ENCODE results near the gene WASF3.

WASF3 gene

DNA sequence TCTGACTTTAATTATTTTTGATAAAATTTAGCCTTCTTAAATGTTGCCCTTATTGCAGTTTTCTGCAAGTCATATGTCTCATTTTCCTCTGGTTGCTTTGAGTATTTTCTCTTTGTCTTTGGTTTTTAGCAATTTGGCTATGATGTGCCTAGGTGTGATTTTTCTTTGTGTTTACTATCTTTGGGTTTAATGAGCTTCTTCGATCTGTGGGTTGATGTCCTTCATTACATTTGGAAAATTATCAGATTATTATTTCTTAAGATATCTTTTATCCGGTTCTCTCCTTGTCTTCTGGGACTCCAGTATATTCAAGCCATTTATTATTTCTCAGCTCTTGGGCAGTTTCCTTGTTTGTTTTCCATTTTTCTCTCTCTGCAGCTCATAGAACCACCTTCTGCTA is 39.0 kb downstream of the WASF3 start:
- ChIA-PET POLR2A (no interaction called here), CTCF (no interaction called here)
- TF ChIP-seq, protein P1, sequence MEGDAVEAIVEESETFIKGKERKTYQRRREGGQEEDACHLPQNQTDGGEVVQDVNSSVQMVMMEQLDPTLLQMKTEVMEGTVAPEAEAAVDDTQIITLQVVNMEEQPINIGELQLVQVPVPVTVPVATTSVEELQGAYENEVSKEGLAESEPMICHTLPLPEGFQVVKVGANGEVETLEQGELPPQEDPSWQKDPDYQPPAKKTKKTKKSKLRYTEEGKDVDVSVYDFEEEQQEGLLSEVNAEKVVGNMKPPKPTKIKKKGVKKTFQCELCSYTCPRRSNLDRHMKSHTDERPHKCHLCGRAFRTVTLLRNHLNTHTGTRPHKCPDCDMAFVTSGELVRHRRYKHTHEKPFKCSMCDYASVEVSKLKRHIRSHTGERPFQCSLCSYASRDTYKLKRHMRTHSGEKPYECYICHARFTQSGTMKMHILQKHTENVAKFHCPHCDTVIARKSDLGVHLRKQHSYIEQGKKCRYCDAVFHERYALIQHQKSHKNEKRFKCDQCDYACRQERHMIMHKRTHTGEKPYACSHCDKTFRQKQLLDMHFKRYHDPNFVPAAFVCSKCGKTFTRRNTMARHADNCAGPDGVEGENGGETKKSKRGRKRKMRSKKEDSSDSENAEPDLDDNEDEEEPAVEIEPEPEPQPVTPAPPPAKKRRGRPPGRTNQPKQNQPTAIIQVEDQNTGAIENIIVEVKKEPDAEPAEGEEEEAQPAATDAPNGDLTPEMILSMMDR (IDR thresholded peaks at IDR 0.05; ENCODE audit: insufficient read depth, low read length, missing control alignments) = no peak
- no peak for DNase-seq (ENCODE audit: low read depth, low spot score)
- H3K4me3 ChIP-seq (ENCODE audit: low read depth, low read length) = no peak overlapping the region

DNA sequence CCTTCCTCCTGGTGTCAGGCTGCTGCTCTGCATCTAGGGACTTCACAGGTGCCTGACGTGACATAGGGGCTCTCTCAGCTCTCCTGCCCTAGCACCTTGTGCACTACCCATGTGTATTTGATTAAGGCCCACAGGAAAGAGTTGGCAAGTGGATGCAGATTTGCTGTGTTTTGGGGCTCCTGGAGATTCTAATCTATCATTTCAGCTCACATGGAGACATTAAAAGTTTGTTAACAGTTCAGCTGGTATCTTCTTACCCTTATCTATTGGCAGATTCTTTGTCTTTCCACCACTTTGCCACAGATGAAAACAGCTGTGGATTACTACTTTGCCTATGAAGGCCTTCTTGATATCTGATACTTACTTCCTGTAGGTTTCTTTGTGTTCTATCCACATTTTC is 41.9 kb downstream of the WASF3 start:
- no peak for DNase-seq (ENCODE audit: low read depth, low spot score)
- TF ChIP-seq, protein P1 (IDR thresholded peaks at IDR 0.05; ENCODE audit: insufficient read depth, low read length, missing control alignments) = no peak
- ChIA-PET CTCF (interaction anchor here (1.2 to 1.9 kb wide), 4 partner anchors 13 to 103 kb away, joined by 3 to 5 read pairs (median 4); no protein-coding TSS in a partner anchor), POLR2A (interaction anchor here (1.4 kb wide), 1 partner anchor 20 kb away, joined by 3 read pairs; no protein-coding TSS in a partner anchor)
- no peak overlapping the region for H3K4me3 ChIP-seq (ENCODE audit: low read depth, low read length)

DNA sequence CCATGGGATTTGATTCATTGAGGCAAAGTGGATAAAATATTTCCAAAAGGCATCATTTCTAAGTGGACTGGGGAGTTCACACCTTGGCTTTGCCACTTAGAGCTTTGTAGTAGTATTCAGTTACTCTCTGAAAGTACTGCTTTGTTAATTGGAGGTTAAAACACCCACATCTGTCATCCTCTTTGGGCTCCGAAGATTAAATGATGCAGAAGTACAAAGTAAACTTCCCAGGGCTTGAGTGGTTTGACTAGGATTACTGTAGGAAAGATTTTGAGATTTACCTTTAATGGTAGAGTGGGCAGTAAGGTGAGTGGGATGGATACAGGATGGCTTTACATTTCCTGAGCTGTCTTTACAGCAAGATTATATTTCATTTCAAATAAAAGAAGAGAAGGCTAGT is 42.4 kb downstream of the WASF3 start:
- H3K4me3 ChIP-seq (ENCODE audit: low read depth, low read length) = no peak overlapping the region
- ChIA-PET POLR2A (interaction anchor here (1.4 kb wide), 1 partner anchor 19 kb away, joined by 3 read pairs; no protein-coding TSS in a partner anchor), CTCF (interaction anchor here (1.2 to 1.9 kb wide), 4 partner anchors 13 to 103 kb away, joined by 3 to 5 read pairs (median 4); no protein-coding TSS in a partner anchor)
- TF ChIP-seq, protein P1 (IDR thresholded peaks at IDR 0.05; ENCODE audit: insufficient read depth, low read length, missing control alignments) = no peak
- no peak for DNase-seq (ENCODE audit: low read depth, low spot score)

DNA sequence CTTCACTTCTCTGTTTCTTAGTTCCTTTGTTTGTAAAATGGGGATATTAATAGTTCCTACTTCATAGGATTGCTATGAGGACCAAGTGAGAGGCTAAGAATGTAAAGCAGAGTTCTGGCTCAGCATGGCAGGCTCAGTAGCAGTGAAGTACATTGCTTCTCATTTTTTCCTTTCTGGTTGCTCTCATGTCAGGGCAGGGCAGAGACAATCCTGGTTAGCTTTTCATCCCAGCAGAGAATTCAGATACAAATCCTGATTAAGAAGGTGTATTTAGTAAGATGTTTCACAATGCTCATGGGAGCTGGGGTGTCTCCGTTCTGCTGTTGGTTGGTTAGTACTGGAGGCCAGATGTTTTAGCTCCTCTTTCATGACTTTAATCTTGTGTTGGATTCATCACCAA is 42.9 kb downstream of the WASF3 start:
- POLR2A ChIA-PET = interaction anchor here (1.4 kb wide), 1 partner anchor 19 kb away, joined by 3 read pairs; no protein-coding TSS in a partner anchor
- CTCF ChIA-PET = interaction anchor here (1.2 to 1.5 kb wide), 3 partner anchors 12 to 104 kb away, joined by 3 to 5 read pairs (median 4); no protein-coding TSS in a partner anchor

DNA sequence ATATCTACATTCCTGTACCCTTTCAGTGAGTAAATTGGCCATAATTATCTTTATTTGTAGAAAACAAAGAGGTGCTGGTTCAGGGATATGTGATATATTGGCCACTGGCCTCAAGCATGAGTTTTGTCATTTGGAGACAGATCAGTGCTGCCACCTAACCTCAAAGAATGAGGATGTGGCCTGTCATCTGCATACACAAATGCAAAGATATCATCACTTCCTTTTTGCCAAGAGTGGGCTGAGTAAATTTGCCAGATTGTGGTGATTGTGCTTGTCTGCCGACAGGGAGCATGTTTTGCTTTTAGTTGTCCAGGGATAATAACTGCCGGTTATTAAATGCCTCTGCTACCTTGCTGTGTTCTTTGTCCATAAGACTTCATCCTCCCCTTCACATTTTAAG is 44.2 kb downstream of the WASF3 start:
- CTCF ChIA-PET = interaction anchor here (1.0 to 1.5 kb wide), 3 partner anchors 10 to 13 kb away, joined by 3 to 8 read pairs (median 4); no protein-coding TSS in a partner anchor
- DNase-seq (ENCODE audit: low read depth, low spot score) = no peak

More for the DNA sequence above, 42.9 kb downstream of the WASF3 start:
- no peak overlapping the region for H3K4me3 ChIP-seq (ENCODE audit: low read depth, low read length)
- TF ChIP-seq, protein P1 (IDR thresholded peaks at IDR 0.05; ENCODE audit: insufficient read depth, low read length, missing control alignments) = no peak
- DNase-seq (ENCODE audit: low read depth, low spot score) = no peak

DNA sequence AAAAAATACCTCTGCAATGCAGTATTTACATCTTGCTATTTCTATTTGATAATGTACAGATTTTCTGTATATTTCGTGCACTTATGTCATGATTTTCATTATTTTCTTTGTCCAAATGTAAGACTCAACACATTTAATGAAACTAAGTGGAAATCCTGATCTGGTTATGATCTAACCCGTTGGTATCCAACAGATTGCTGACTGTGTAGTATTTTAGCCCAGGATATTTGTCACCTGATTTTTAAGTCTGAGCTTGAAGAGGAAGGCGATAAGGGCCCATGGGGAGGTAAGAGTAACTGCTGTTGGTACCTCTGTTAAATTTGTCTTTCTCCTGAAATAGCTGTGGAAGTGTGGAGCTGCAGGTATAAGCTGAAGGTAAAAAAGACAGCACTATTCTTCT is 45.3 kb downstream of the WASF3 start:
- DNase-seq (ENCODE audit: low read depth, low spot score) = no peak
- TF ChIP-seq, protein P1 (IDR thresholded peaks at IDR 0.05; ENCODE audit: insufficient read depth, low read length, missing control alignments) = no peak
- H3K4me3 ChIP-seq (ENCODE audit: low read depth, low read length) = no peak overlapping the region
- ChIA-PET CTCF (no interaction called here), POLR2A (no interaction called here)

More for the DNA sequence above, 44.2 kb downstream of the WASF3 start:
- POLR2A ChIA-PET = no interaction called here
- TF ChIP-seq, protein P1 (IDR thresholded peaks at IDR 0.05; ENCODE audit: insufficient read depth, low read length, missing control alignments) = no peak
- no peak overlapping the region for H3K4me3 ChIP-seq (ENCODE audit: low read depth, low read length)

Data from AG04449 (cell line).